GM19395 (cell line): ENCODE data around the gene MMP24OS.

ENCODE experiments used
- ATAC-seq: cut with Tn5 transposase; IDR thresholded peaks from one replicate; pipeline ENCODE4 v1.9.1; 2021; ENCODE audit warnings: mild to moderate bottlenecking, moderate library complexity; ENCODE audit not compliant: unreplicated experiment

The MMP24OS gene

GRCh38 chr20:35306931-35307517 lies 29.1 kb upstream of the MMP24OS start:
- no peak for ATAC-seq

- no peak for ATAC-seq
These were observed 28.0 kb upstream of the MMP24OS start for GRCh38 chr20:35305682-35306556.

- no peak for ATAC-seq
These were observed 27.0 kb upstream of the MMP24OS start for GRCh38 chr20:35304956-35305355.

GRCh38 chr20:35303735-35304491 lies 26.0 kb upstream of the MMP24OS start:
- ATAC-seq: no peak

- no peak for ATAC-seq
These were observed 25.4 kb upstream of the MMP24OS start for GRCh38 chr20:35303382-35303734.

- ATAC-seq: no peak
These were observed 24.8 kb upstream of the MMP24OS start for GRCh38 chr20:35302421-35303335.

GRCh38 chr20:35301426-35301825 lies 23.5 kb upstream of the MMP24OS start:
- ATAC-seq: no peak

GRCh38 chr20:35300469-35301262 lies 22.7 kb upstream of the MMP24OS start:
- no peak for ATAC-seq

- no peak for ATAC-seq
These were observed 21.9 kb upstream of the MMP24OS start for GRCh38 chr20:35299780-35300179.

GRCh38 chr20:35298264-35298663 lies 20.3 kb upstream of the MMP24OS start:
- ATAC-seq: no peak

GRCh38 chr20:35297740-35298139 lies 19.8 kb upstream of the MMP24OS start:
- ATAC-seq: no peak

- ATAC-seq: no peak
These were observed 19.2 kb upstream of the MMP24OS start for GRCh38 chr20:35297155-35297554.

GRCh38 chr20:35296101-35296554 lies 18.2 kb upstream of the MMP24OS start:
- no peak for ATAC-seq

- no peak for ATAC-seq
These were observed 17.8 kb upstream of the MMP24OS start for GRCh38 chr20:35295674-35296073.

- ATAC-seq: no peak
These were observed 17.1 kb upstream of the MMP24OS start for GRCh38 chr20:35295058-35295457.

GRCh38 chr20:35294293-35294685 lies 16.4 kb upstream of the MMP24OS start:
- ATAC-seq: no peak

- ATAC-seq: no peak
These were observed 15.7 kb upstream of the MMP24OS start for GRCh38 chr20:35293303-35294292.

- no peak for ATAC-seq
These were observed 14.8 kb upstream of the MMP24OS start for GRCh38 chr20:35292504-35293285.
